ENCODE data around the gene UPK1B. TPM values are rescaled to one million over a fixed set of nuclear protein-coding genes. Genes with fewer than 3 reads are reported as not detected.

UPK1B gene
- total and polyA plus RNA-seq, 8 donors: 0.18 to 0.99 (median 0.49) TPM; not detected in 1

DNA sequence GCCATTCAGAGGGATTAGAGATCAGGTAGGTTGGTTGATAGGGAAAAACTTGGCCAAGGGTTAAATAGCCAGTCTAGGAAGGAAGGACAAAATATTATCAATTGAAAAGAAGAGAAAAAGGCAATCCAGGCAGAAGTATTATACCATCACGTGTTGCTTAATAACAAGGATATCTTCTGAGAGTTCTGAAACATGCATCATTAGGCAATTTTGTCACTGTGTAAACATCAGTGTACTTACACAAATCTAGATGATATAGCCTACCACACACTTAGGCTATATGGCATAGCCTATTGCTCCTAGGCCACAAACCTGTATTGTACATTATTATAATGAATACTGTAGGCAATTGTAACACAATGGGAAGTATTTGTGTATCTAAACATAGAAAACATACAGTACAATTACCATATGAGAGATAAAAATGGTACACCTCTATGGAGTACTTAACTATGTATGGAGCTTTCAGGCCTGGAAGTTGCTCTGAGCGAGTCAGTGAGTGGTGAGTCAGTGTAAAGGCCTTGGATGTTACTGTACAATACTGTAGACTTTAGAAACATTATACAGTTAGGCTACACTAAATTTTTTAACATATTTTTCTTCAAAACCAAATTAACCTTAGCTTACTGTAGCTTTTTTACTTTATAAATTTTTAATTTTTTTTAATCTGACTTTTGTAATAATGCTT is 24.8 kb upstream of the UPK1B start:
- DNase-seq (no peak), ATAC-seq (no peak)
- no peaks in the 10 kb centered on the region for H3K36me3 ChIP-seq
- no peaks in the 10 kb centered on the region for H3K27me3 ChIP-seq
- TF ChIP-seq, protein P1, sequence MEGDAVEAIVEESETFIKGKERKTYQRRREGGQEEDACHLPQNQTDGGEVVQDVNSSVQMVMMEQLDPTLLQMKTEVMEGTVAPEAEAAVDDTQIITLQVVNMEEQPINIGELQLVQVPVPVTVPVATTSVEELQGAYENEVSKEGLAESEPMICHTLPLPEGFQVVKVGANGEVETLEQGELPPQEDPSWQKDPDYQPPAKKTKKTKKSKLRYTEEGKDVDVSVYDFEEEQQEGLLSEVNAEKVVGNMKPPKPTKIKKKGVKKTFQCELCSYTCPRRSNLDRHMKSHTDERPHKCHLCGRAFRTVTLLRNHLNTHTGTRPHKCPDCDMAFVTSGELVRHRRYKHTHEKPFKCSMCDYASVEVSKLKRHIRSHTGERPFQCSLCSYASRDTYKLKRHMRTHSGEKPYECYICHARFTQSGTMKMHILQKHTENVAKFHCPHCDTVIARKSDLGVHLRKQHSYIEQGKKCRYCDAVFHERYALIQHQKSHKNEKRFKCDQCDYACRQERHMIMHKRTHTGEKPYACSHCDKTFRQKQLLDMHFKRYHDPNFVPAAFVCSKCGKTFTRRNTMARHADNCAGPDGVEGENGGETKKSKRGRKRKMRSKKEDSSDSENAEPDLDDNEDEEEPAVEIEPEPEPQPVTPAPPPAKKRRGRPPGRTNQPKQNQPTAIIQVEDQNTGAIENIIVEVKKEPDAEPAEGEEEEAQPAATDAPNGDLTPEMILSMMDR (IDR thresholded peaks at IDR 0.05): no peak
- H3K4me1 ChIP-seq: no peaks in the 10 kb centered on the region
- no peak overlapping the region for H3K27ac ChIP-seq
- peaks cover 0 to 5% of the 10 kb centered on the region in 2 donors for H3K9me3 ChIP-seq
- intact Hi-C loops (cut with DNase I): no loop called here
- no peak overlapping the region for H3K4me3 ChIP-seq

DNA sequence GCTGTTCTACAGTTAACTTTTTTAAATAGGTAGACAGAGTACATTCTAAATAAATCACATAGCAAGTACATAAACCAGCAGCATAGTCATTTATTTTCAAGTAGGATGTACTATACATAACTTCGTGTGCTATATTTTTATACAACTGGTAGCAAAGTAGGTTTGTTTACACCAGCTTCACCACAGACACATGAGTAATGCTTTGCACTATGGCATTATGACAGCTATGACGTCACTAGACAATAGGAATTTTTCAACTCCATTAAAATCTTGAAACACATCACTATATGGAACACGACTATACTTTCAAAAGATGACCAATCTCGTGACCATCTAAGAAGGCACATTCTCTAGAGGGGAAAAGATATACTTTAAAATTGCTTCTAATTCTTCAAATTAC is 23.9 kb upstream of the UPK1B start:
- intact Hi-C loops (cut with DNase I): no loop called here
- Histone ChIP-seq H3K27ac (no peak overlapping the region), H3K4me3 (no peak overlapping the region), H3K27me3 (no peaks in the 10 kb centered on the region), H3K4me1 (no peaks in the 10 kb centered on the region), H3K36me3 (no peaks in the 10 kb centered on the region), H3K9me3 (peaks cover 0 to 14% of the 10 kb centered on the region in 2 donors)
- no peak for ATAC-seq
- no peak for DNase-seq
- TF ChIP-seq, protein P1 (IDR thresholded peaks at IDR 0.05): no peak

DNA sequence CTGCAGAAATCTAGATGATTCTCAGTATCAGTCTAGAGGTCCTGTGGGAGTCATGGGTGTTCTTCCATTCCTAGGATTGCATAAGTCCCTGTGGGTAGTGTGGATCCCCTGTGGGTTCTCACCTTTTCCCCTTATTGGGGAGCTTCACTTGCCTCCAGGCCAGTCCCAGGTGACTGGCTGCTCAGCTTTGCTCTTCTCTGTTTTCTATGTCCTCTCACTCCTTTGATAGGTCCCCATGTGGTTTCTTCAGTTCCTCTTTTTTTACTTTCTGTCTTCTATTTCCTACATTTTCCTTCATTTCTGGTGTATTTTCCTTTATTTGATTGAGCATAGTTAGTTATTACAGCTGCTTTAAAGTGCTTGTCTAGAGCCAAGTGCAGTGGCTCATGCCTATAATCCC is 16.5 kb upstream of the UPK1B start:
- H3K4me3 ChIP-seq: no peak overlapping the region
- no peaks in the 10 kb centered on the region for H3K27me3 ChIP-seq
- ATAC-seq (no peak), DNase-seq (no peak)
- no peaks in the 10 kb centered on the region for H3K4me1 ChIP-seq
- no peaks in the 10 kb centered on the region for H3K36me3 ChIP-seq
- TF ChIP-seq, protein P1 (IDR thresholded peaks at IDR 0.05): no peak
- intact Hi-C loops (cut with DNase I): no loop called here
- peaks cover 0 to 23% of the 10 kb centered on the region in 2 donors for H3K9me3 ChIP-seq
- H3K27ac ChIP-seq: no peak overlapping the region

- DNase-seq (peak in 1 of 4 donors; percentile 21), ATAC-seq (no peak)
- Histone ChIP-seq H3K4me3 (no peak overlapping the region), H3K27ac (no peak overlapping the region), H3K9me3 (peaks cover 0 to 23% of the 10 kb centered on the region in 2 donors), H3K27me3 (no peaks in the 10 kb centered on the region), H3K4me1 (no peaks in the 10 kb centered on the region), H3K36me3 (no peaks in the 10 kb centered on the region)
- TF ChIP-seq, protein P1 (IDR thresholded peaks at IDR 0.05): no peak
- intact Hi-C loops (cut with DNase I): no loop called here
Observed at GRCh38 chr3:119157971-119158370, 15.4 kb upstream of the UPK1B start.

DNA sequence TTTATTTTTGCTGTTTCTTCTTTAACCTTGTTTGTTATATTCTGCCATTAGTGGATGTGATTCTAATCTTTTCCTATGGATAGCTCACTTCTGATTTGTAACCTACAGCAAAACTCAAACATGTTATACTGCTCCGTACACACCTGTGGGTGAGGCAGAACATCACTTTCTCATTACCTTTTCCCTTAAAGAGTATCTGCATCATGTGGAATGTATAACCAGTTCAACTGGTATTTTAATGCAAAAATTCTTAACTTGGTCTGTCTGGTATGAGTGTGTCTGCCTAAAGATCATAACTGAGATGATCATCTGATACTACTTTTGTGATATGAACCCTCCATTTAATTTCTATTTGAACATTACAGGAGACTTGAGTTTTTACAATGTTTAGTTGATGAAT is 13.0 kb upstream of the UPK1B start:
- TF ChIP-seq, protein P1 (IDR thresholded peaks at IDR 0.05): no peak
- peaks cover 0 to 16% of the 10 kb centered on the region in 2 donors for H3K9me3 ChIP-seq
- H3K4me3 ChIP-seq: no peak overlapping the region
- H3K4me1 ChIP-seq: no peaks in the 10 kb centered on the region
- intact Hi-C loops (cut with DNase I): no loop called here
- H3K36me3 ChIP-seq: no peaks in the 10 kb centered on the region
- no peak for ATAC-seq
- DNase-seq: no peak
- no peak overlapping the region for H3K27ac ChIP-seq
- H3K27me3 ChIP-seq: no peaks in the 10 kb centered on the region

Measured in left lung (tissue), 10 donors.